Measurements from ENCODE around the gene GTF2F2. TPM values are rescaled to one million over a fixed set of nuclear protein-coding genes. Genes with fewer than 3 reads are reported as not detected.

Gene GTF2F2
- polyA plus RNA-seq, 1 experiment = 7.9 TPM

GRCh38 chr13:45208132-45208531, 87.8 kb downstream of the GTF2F2 start:
- CTCF ChIA-PET = interaction anchor here (1.3 kb wide), 1 partner anchor 20 kb away, joined by 5 read pairs; no protein-coding TSS in a partner anchor
- no peak for TF ChIP-seq CTCF (IDR thresholded peaks at IDR 0.05; ENCODE audit: insufficient read depth, low read depth, low read length)
- POLR2A ChIA-PET = no interaction called here
- Histone ChIP-seq H3K4me3 (ENCODE audit: low read depth, low read length) (no peak overlapping the region), H3K27me3 (ENCODE audit: control insufficient read depth, insufficient read depth, low read length) (no peaks in the 10 kb centered on the region), H3K36me3 (ENCODE audit: control insufficient read depth, insufficient read depth, low read length) (no peaks in the 10 kb centered on the region)
- no peak for DNase-seq (ENCODE audit: low read depth)

GRCh38 chr13:45209229-45209628, 88.9 kb downstream of the GTF2F2 start:
- DNase-seq (ENCODE audit: low read depth) = no peak
- POLR2A ChIA-PET = no interaction called here
- Histone ChIP-seq H3K36me3 (ENCODE audit: control insufficient read depth, insufficient read depth, low read length) (no peaks in the 10 kb centered on the region), H3K4me3 (ENCODE audit: low read depth, low read length) (no peak overlapping the region), H3K27me3 (ENCODE audit: control insufficient read depth, insufficient read depth, low read length) (no peaks in the 10 kb centered on the region)
- no peak for TF ChIP-seq CTCF (IDR thresholded peaks at IDR 0.05; ENCODE audit: insufficient read depth, low read depth, low read length)
- CTCF ChIA-PET = no interaction called here

- POLR2A ChIA-PET = interaction anchor here (0.6 kb wide), 1 partner anchor 650 kb away, joined by 7 read pairs; no protein-coding TSS in a partner anchor
- no peaks in the 10 kb centered on the region for H3K36me3 ChIP-seq (ENCODE audit: control insufficient read depth, insufficient read depth, low read length)
- H3K27me3 ChIP-seq (ENCODE audit: control insufficient read depth, insufficient read depth, low read length) = no peaks in the 10 kb centered on the region
- CTCF ChIA-PET = no interaction called here
- H3K4me3 ChIP-seq (ENCODE audit: low read depth, low read length) = no peak overlapping the region
- TF ChIP-seq CTCF (IDR thresholded peaks at IDR 0.05; ENCODE audit: insufficient read depth, low read depth, low read length) = no peak
- no peak for DNase-seq (ENCODE audit: low read depth)
Observed at GRCh38 chr13:45215392-45216077, 95.2 kb downstream of the GTF2F2 start.

- no peak for TF ChIP-seq CTCF (IDR thresholded peaks at IDR 0.05; ENCODE audit: insufficient read depth, low read depth, low read length)
- no peak overlapping the region for H3K4me3 ChIP-seq (ENCODE audit: low read depth, low read length)
- ChIA-PET POLR2A (interaction anchor here (0.6 kb wide), 1 partner anchor 651 kb away, joined by 7 read pairs; no protein-coding TSS in a partner anchor), CTCF (interaction anchor here (1.9 kb wide), 1 partner anchor 10 kb away, joined by 5 read pairs; no protein-coding TSS in a partner anchor)
- no peaks in the 10 kb centered on the region for H3K36me3 ChIP-seq (ENCODE audit: control insufficient read depth, insufficient read depth, low read length)
- H3K27me3 ChIP-seq (ENCODE audit: control insufficient read depth, insufficient read depth, low read length) = no peaks in the 10 kb centered on the region
- no peak for DNase-seq (ENCODE audit: low read depth)
Observed at GRCh38 chr13:45216193-45216592, 95.9 kb downstream of the GTF2F2 start.

GRCh38 chr13:45218689-45219088, 98.4 kb downstream of the GTF2F2 start:
- CTCF ChIA-PET = interaction anchor here (1.0 to 1.2 kb wide), 2 partner anchors 12 to 63 kb away, joined by 3 to 4 read pairs; no protein-coding TSS in a partner anchor
- Histone ChIP-seq H3K4me3 (ENCODE audit: low read depth, low read length) (no peak overlapping the region), H3K36me3 (ENCODE audit: control insufficient read depth, insufficient read depth, low read length) (no peaks in the 10 kb centered on the region), H3K27me3 (ENCODE audit: control insufficient read depth, insufficient read depth, low read length) (no peaks in the 10 kb centered on the region)
- POLR2A ChIA-PET = no interaction called here
- no peak for TF ChIP-seq CTCF (IDR thresholded peaks at IDR 0.05; ENCODE audit: insufficient read depth, low read depth, low read length)
- no peak for DNase-seq (ENCODE audit: low read depth)
